DOHH2 (cell line): ENCODE measurements around the gene TEX14.
"Not testable (repeated sequence)": the region's sequence is repeated elsewhere in the genome, so short reads cannot be mapped to it uniquely, and the experiment has no call there.

Source experiments
- EZH2phosphoT487 ChIP-seq: fragments of 200-600 bp; sonication (generic); IDR thresholded peaks from 2 replicates; pipeline ENCODE4 v1.6.1; 2017; ENCODE audit warnings: borderline replicate concordance, mild to moderate bottlenecking, antibody characterized with exemption, low read length, moderate library complexity, mixed read lengths
- TF ChIP-seq, protein P1 (sequence below): fragments of 200-600 bp; sonication (generic); IDR thresholded peaks from one replicate; pipeline ENCODE4 v1.5.1; 2014; ENCODE audit warnings: antibody characterized with exemption, mild to moderate bottlenecking, low read depth, low read length; ENCODE audit not compliant: poor library complexity, severe bottlenecking

DNA sequence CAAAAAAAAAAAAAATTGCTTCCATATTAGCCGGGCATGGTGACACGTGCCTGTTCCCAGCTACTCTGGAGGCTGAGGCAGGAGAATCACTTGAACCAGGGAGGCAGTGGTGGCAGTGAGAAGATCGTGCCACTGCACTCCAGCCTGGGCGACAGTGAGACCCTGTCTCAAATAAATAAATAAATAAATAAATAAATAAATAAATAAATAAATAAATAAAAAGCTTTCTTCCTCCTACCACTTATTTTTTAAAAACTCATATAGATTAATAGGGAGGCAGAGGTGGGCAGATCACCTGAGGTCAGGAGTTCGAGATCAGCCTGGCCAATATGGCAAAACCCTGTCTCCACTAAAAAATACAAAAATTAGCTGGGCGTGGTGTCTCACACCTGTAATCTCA lies 7.4 kb downstream of the TEX14 start:
- TF ChIP-seq, protein P1, sequence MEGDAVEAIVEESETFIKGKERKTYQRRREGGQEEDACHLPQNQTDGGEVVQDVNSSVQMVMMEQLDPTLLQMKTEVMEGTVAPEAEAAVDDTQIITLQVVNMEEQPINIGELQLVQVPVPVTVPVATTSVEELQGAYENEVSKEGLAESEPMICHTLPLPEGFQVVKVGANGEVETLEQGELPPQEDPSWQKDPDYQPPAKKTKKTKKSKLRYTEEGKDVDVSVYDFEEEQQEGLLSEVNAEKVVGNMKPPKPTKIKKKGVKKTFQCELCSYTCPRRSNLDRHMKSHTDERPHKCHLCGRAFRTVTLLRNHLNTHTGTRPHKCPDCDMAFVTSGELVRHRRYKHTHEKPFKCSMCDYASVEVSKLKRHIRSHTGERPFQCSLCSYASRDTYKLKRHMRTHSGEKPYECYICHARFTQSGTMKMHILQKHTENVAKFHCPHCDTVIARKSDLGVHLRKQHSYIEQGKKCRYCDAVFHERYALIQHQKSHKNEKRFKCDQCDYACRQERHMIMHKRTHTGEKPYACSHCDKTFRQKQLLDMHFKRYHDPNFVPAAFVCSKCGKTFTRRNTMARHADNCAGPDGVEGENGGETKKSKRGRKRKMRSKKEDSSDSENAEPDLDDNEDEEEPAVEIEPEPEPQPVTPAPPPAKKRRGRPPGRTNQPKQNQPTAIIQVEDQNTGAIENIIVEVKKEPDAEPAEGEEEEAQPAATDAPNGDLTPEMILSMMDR = not testable (repeated sequence)
- TF ChIP-seq EZH2phosphoT487 = not testable (repeated sequence)
